Trophoblast cell (in vitro differentiated cells and primary cell): ENCODE data around the gene PLEKHA7.

Source experiments
- DNase-seq, 2 donors: peaks; one replicate each; pipeline ENCODE4 v3.0.0-alpha.2; 2016
- H2AFZ ChIP-seq: 2 replicates; pipeline ENCODE4 v1.6.1; 2013; ENCODE audit warnings: low read length, moderate library complexity, mild to moderate bottlenecking; ENCODE audit not compliant: insufficient read depth, poor library complexity
- H2AK5ac ChIP-seq: 2 replicates; pipeline ENCODE4 v1.6.1; 2013; ENCODE audit warnings: mild to moderate bottlenecking, low read length
- H2BK120ac ChIP-seq: 2 replicates; pipeline ENCODE4 v1.6.1; 2013; ENCODE audit warnings: low read length, mild to moderate bottlenecking, moderate library complexity; ENCODE audit not compliant: insufficient read depth, poor library complexity
- H2BK12ac ChIP-seq: 2 replicates; pipeline ENCODE4 v1.6.1; 2013; ENCODE audit warnings: mild to moderate bottlenecking, low read length, moderate library complexity
- H2BK5ac ChIP-seq: 2 replicates; pipeline ENCODE4 v1.6.1; 2013; ENCODE audit warnings: low read length, low read depth, moderate library complexity, mild to moderate bottlenecking; ENCODE audit not compliant: poor library complexity
- H3K14ac ChIP-seq: 2 replicates; pipeline ENCODE4 v1.6.1; 2013; ENCODE audit warnings: mild to moderate bottlenecking, low read length
- H3K18ac ChIP-seq: 2 replicates; pipeline ENCODE4 v1.6.1; 2013; ENCODE audit warnings: mild to moderate bottlenecking, low read length
- H3K23ac ChIP-seq: 2 replicates; pipeline ENCODE4 v1.6.1; 2013; ENCODE audit warnings: low read length
- H3K27ac ChIP-seq: 2 replicates; pipeline ENCODE4 v1.5.1; 2013; ENCODE audit warnings: low read depth, mild to moderate bottlenecking, inconsistent platforms, low read length, moderate library complexity
- H3K27me3 ChIP-seq: 2 replicates; pipeline ENCODE4 v1.6.1; 2013; ENCODE audit warnings: inconsistent platforms, mild to moderate bottlenecking, low read length, moderate library complexity; ENCODE audit not compliant: insufficient read depth
- H3K36me3 ChIP-seq, 2 experiments: 1 replicate in 1 of 2; 2 replicates in 1 of 2; pipeline ENCODE4 v1.6.1; 2013; ENCODE audit warnings: low read length in 2 of 2, mild to moderate bottlenecking in 2 of 2, moderate library complexity in 1 of 2; ENCODE audit not compliant: insufficient read depth in 2 of 2, control insufficient read depth in 1 of 2
- H3K4ac ChIP-seq: 2 replicates; pipeline ENCODE4 v1.6.1; 2013; ENCODE audit warnings: low read depth, mild to moderate bottlenecking, low read length, moderate library complexity
- H3K4me1 ChIP-seq, 2 experiments: 1 replicate in 1 of 2; 2 replicates in 1 of 2; pipeline ENCODE4 v1.6.1; 2013; ENCODE audit warnings: low read length in 2 of 2, mild to moderate bottlenecking in 2 of 2, moderate library complexity in 1 of 2; ENCODE audit not compliant: insufficient read depth in 2 of 2, control insufficient read depth in 1 of 2
- H3K4me2 ChIP-seq: 2 replicates; pipeline ENCODE4 v1.6.1; 2013; ENCODE audit warnings: inconsistent platforms, mild to moderate bottlenecking, low read length, moderate library complexity
- H3K4me3 ChIP-seq: 2 replicates; pipeline ENCODE4 v1.5.1; 2013; ENCODE audit warnings: mild to moderate bottlenecking, low read depth, low read length, inconsistent platforms
- H3K79me1 ChIP-seq: one replicate; pipeline ENCODE4 v1.6.1; 2013; ENCODE audit warnings: low read length
- H3K79me2 ChIP-seq: 2 replicates; pipeline ENCODE4 v1.6.1; 2013; ENCODE audit warnings: low read length, mild to moderate bottlenecking; ENCODE audit not compliant: control insufficient read depth, insufficient read depth, poor library complexity
- H3K9ac ChIP-seq: 2 replicates; pipeline ENCODE4 v1.6.1; 2013; ENCODE audit warnings: mild to moderate bottlenecking, low read length
- H3K9me3 ChIP-seq: 2 replicates; pipeline ENCODE4 v1.6.1; 2013; ENCODE audit warnings: low read depth, mild to moderate bottlenecking, control low read depth, inconsistent platforms, low read length; ENCODE audit not compliant: insufficient read depth
- H4K12ac ChIP-seq: 2 replicates; pipeline ENCODE4 v1.6.1; 2013; ENCODE audit warnings: low read depth, mild to moderate bottlenecking, low read length, moderate library complexity
- H4K8ac ChIP-seq: 2 replicates; pipeline ENCODE4 v1.6.1; 2013; ENCODE audit warnings: low read depth, mild to moderate bottlenecking, low read length, moderate library complexity
- H4K91ac ChIP-seq: one replicate; pipeline ENCODE4 v1.6.1; 2013; ENCODE audit warnings: low read depth, mild to moderate bottlenecking, low read length, moderate library complexity
- WGBS: extraction: QIAGEN DNeasy Blood & Tissue Kit; methylation state at CpG from one replicate; pipeline ENCODE4 v1.1.7; 2013; ENCODE audit warnings: missing lambda C conversion rate; ENCODE audit not compliant: insufficient read length, insufficient coverage; ENCODE audit errors: extremely low coverage; 5-methylcytosine and 5-hydroxymethylcytosine counted together

The PLEKHA7 gene

GRCh38 chr11:17019232-17019631 is 5.0 kb upstream of the PLEKHA7 start:
- H3K18ac ChIP-seq: no peak overlapping the region
- no peak overlapping the region for H3K27ac ChIP-seq
- no peak overlapping the region for H2AK5ac ChIP-seq
- no peaks in the 10 kb centered on the region for H3K9me3 ChIP-seq
- no peak overlapping the region for H3K23ac ChIP-seq
- H3K9ac ChIP-seq: no peak overlapping the region
- H3K79me1 ChIP-seq: peaks cover 3% of the 10 kb centered on the region
- H2BK5ac ChIP-seq: no peak overlapping the region
- H3K27me3 ChIP-seq: no peaks in the 10 kb centered on the region
- H3K4me1 ChIP-seq: peaks cover 10 to 11% of the 10 kb centered on the region in 2 experiments
- H2BK120ac ChIP-seq: no peak overlapping the region
- no peak overlapping the region for H4K91ac ChIP-seq
- H2BK12ac ChIP-seq: no peak overlapping the region
- DNase-seq: peak in 1 of 2 donors; percentile 11
- H3K79me2 ChIP-seq: no peaks in the 10 kb centered on the region
- no peak overlapping the region for H2AFZ ChIP-seq
- H3K36me3 ChIP-seq: no peaks in the 10 kb centered on the region
- H3K4me3 ChIP-seq: no peak overlapping the region
- no peak overlapping the region for H3K4ac ChIP-seq
- no CpG with 5 or more reads among the region's 1 CpG for WGBS
- no peak overlapping the region for H4K8ac ChIP-seq
- H3K14ac ChIP-seq: no peak overlapping the region
- no peak overlapping the region for H4K12ac ChIP-seq
- H3K4me2 ChIP-seq: no peak overlapping the region

DNA sequence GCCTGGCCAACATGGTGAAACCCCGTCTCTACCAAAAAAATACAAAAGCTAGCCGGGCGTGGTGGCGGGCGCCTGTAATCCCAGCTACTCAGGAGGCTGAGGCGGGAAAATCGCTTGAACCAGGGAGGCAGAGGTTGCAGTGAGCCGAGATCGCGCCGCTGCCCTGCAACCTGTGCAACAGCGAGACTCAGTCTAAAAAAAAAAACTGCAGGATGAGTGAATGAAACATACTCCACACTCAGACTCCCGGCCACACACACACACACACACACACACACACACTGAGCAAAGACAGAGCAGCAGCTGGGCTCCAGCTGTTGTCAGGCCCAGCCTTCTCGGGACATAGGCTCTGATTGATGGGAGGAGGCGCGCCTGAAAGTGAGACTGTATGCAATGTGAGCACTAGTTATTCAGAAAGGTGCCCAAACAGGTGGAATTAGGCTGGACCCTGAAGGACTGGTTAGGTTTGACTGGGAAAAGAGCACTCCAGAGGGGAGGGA is 1.5 kb upstream of the PLEKHA7 start:
- peaks cover 5% of the 10 kb centered on the region for H3K79me1 ChIP-seq
- peak overlapping the region; percentile 29 for H3K9ac ChIP-seq
- no peaks in the 10 kb centered on the region for H3K36me3 ChIP-seq
- H3K4me2 ChIP-seq: no peak overlapping the region
- peaks cover 10 to 14% of the 10 kb centered on the region in 2 experiments for H3K4me1 ChIP-seq
- WGBS: no CpG with 5 or more reads among the region's 16 CpGs
- H3K14ac ChIP-seq: no peak overlapping the region
- no peak overlapping the region for H4K91ac ChIP-seq
- H2BK12ac ChIP-seq: no peak overlapping the region
- H4K8ac ChIP-seq: no peak overlapping the region
- H2BK120ac ChIP-seq: no peak overlapping the region
- no peak overlapping the region for H2BK5ac ChIP-seq
- no peak overlapping the region for H3K4ac ChIP-seq
- H3K23ac ChIP-seq: peak overlapping the region; percentile 74
- no peaks in the 10 kb centered on the region for H3K9me3 ChIP-seq
- no peak overlapping the region for H2AFZ ChIP-seq
- peak overlapping the region; percentile 35 for H3K18ac ChIP-seq
- H3K27me3 ChIP-seq: no peaks in the 10 kb centered on the region
- no peak overlapping the region for H4K12ac ChIP-seq
- no peaks in the 10 kb centered on the region for H3K79me2 ChIP-seq
- H2AK5ac ChIP-seq: no peak overlapping the region
- DNase-seq: no peak
- H3K4me3 ChIP-seq: no peak overlapping the region
- H3K27ac ChIP-seq: no peak overlapping the region

DNA sequence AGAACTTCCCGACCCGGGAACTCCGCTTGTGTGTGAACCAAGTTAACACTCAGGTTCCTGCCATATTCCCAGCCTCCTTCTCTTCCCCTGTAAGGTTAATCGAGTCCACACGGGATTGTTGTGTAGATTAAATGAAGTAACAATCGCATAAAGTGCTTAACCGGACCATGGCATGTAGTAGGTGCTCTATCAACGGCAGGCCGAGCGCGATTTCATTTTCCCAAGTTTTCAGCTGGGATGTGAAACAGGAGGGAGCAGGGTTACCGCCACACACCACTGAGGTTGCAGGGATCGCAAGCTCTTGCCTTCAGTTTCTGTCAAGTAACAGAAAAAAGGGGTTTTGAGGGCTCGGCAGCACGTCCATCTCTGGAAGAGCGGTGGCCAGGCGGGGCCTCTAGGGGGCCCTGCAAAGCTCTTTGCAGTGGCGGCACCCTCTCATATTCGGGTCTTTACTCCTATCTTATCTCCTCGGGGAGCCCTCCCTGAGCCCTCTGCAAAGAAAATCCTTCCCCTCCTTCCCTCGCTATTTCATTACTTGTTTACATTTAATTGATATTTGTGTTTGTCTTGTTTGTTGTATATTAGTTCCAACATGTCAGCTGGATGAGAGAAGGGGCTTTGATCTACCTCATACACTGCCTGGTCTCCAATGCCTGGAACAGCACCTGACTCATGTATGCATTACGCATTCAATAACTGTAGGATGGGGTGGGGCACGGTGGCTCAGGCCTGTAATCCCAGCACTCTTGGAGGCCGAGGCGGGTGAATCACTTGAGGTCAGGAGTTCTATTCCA is 816 bp upstream of the PLEKHA7 start:
- Histone ChIP-seq H3K9me3 (no peaks in the 10 kb centered on the region), H3K27ac (no peak overlapping the region), H3K4me3 (peak overlapping the region; percentile 81), H4K91ac (peak overlapping the region; percentile 46), H3K23ac (no peak overlapping the region), H3K79me1 (peaks cover 5% of the 10 kb centered on the region), H3K4me2 (peak overlapping the region; percentile 96), H2AK5ac (no peak overlapping the region), H3K27me3 (no peaks in the 10 kb centered on the region), H2AFZ (peak overlapping the region; percentile 27), H4K12ac (no peak overlapping the region), H2BK12ac (no peak overlapping the region), H2BK120ac (no peak overlapping the region), H3K18ac (no peak overlapping the region), H3K79me2 (no peaks in the 10 kb centered on the region), H3K36me3 (no peaks in the 10 kb centered on the region), H3K9ac (peak overlapping the region; percentile 28), H2BK5ac (no peak overlapping the region), H3K14ac (no peak overlapping the region), H3K4ac (no peak overlapping the region), H4K8ac (no peak overlapping the region), H3K4me1 (peaks cover 10 to 14% of the 10 kb centered on the region in 2 experiments)
- WGBS: no CpG with 5 or more reads among the region's 25 CpGs
- DNase-seq: peak in 1 of 2 donors; percentile 40

DNA sequence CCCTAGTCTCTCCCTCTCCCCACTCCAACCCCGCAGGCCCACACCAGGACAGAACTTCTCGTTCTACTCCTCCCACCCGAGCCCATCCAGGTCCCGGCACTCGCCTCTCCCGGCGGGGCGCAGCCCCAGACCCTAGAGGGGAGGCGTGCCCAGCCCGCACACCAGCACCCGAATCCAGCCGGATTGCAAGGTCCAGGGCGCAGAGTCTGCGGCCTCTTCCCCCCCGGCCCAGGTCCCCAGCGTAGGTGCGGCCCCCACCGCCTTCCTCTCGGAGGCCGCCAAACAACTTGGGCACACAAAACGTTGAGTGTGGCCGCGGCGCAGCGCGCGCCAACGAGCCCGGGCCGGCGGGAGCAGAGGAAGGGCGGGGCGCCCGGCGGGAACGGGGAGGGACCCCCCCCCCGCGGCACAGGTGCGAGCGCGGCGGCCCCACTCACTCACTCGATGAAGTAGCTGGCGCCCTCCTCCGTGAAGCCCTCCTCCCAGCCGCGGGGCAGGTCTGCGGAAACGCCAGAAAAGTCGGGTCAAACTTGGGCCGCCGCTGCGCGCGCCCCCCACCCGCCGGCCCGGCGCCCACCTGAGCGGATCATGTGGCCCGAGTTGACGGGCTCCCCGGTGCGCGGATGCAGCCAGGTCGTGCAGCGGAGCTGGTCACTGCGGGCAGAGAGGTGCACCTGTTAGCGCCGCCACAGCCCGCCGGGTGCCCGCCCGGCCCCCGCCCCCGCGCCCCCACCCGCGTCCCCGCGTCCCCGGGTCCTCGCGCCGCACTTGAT is 480 bp downstream of the PLEKHA7 start:
- Histone ChIP-seq H3K36me3 (no peaks in the 10 kb centered on the region), H3K9me3 (no peaks in the 10 kb centered on the region), H3K4ac (no peak overlapping the region), H3K23ac (no peak overlapping the region), H2AK5ac (no peak overlapping the region), H2AFZ (peak overlapping the region; percentile 28), H3K27ac (peak overlapping the region; percentile 22), H3K79me2 (no peaks in the 10 kb centered on the region), H3K4me2 (peak overlapping the region; percentile 95), H2BK5ac (no peak overlapping the region), H4K91ac (peak overlapping the region; percentile 77), H2BK12ac (peak overlapping the region; percentile 42), H3K14ac (peak overlapping the region; percentile 29), H3K4me3 (peak overlapping the region; percentile 81), H3K27me3 (no peaks in the 10 kb centered on the region), H3K79me1 (peaks cover 5% of the 10 kb centered on the region), H3K18ac (peak overlapping the region; percentile 78), H4K8ac (peak overlapping the region; percentile 62), H4K12ac (peak overlapping the region; percentile 16), H3K4me1 (peaks cover 10 to 14% of the 10 kb centered on the region in 2 experiments), H3K9ac (peak overlapping the region; percentile 14), H2BK120ac (peak overlapping the region; percentile 8)
- peak in 1 of 2 donors; percentile 9 for DNase-seq
- WGBS: no CpG with 5 or more reads among the region's 85 CpGs
